NCI-H128 (cell line): ENCODE data around the gene ADCY1.

Experiments
- DNase-seq: peaks from one replicate; lab custom pipeline; 2025; ENCODE audit not compliant: unreplicated experiment; lab: John Stamatoyannopoulos, UW

The ADCY1 gene

GRCh38 chr7:45689011-45689796 lies 115.0 kb downstream of the ADCY1 start:
- DNase-seq: no peak

- DNase-seq: no peak
These were observed 115.9 kb downstream of the ADCY1 start for GRCh38 chr7:45689797-45690761.

DNA sequence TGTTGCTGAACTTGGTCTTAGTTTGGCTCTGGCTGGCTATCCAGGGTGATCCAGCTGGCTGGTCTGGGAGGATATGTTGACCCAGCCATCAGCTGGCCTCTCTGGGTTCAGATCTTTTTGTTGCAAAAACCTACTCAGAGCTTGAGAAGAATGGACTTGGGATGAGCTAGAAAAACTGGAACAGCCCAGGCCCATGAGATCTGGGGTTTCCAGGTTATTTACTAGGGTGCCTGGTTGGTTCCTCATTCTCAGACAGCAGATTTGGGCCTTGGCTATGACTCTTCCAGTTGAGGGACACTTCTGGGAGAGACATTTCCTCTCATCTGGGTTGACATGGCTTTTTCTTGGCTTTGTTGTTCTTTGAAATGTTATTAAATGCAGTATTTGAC lies 116.6 kb downstream of the ADCY1 start:
- DNase-seq: no peak

- no peak for DNase-seq
These were observed 117.0 kb downstream of the ADCY1 start for GRCh38 chr7:45691155-45691656.

DNA sequence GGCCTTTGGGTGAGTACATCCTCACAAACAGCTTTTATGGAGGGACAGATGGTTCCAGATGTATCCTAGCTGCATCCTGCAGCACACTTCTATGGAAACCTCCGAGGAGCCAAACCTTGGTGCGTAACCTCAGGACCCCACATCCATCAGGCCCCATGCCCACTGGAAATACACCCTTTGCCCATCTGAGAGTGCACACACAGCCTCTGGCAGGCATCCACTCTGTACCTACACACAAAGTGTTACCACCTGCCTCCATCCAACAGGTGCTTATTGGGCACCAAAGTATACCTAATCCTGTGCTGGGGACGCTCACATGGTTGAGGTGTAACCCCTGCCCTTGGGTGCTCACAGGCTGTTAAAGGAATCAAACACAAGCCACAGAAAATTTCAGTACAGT lies 117.9 kb downstream of the ADCY1 start:
- DNase-seq: no peak

DNA sequence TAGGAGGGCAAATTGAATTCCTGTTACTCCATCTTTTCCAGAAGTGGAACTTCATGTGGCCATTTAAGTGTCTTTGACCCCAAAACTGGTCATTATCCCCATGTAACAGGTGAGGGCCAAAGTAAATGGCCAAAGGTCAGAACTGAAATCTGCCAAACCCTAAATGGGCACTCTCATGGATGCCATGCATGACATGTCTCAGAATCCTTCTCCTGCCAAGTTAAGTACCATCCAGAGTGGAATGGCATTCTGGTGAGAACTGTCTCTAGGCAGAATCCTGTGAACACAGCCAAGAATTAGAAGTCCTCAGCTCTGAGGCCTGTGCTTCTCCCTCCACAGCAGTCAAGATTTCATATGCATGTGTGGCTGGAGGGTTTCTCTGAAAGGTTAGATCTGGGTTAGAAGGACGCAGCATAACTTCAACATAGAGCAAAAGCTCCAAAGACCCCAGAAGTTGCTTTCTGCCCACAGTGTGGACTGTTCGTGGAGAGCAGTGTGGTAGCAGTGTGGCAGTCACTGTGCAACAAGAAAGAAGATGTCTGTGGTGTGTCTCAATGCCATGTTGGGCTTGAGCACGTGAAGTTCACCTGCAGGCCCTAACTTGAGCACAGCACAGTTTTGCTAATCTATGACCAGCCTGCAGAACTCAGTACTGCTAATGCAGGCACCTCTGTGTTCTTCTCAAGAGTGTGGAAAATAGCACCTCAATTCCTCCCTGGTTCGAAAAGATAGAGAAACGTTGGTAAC lies 121.3 kb downstream of the ADCY1 start:
- DNase-seq: no peak

DNA sequence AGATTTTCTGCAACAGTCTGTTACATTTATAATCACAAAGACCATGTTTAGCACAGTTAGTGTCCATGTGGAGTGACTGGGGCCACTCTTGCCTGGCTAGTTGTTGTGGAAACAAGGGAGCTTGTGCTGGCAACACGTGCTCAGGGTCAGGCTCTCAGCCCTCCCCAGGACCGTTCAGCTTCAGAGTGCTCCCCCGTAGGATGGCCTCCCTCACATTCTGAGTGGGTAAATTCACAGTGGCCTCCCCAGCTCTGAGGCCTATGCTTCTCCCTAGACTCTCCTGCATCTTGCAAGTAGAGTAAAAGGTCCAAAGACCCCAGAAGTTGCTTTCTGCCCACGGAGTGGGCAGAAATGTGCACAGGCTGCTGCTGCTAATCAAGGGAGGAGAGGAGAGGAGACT lies 122.3 kb downstream of the ADCY1 start:
- no peak for DNase-seq

DNA sequence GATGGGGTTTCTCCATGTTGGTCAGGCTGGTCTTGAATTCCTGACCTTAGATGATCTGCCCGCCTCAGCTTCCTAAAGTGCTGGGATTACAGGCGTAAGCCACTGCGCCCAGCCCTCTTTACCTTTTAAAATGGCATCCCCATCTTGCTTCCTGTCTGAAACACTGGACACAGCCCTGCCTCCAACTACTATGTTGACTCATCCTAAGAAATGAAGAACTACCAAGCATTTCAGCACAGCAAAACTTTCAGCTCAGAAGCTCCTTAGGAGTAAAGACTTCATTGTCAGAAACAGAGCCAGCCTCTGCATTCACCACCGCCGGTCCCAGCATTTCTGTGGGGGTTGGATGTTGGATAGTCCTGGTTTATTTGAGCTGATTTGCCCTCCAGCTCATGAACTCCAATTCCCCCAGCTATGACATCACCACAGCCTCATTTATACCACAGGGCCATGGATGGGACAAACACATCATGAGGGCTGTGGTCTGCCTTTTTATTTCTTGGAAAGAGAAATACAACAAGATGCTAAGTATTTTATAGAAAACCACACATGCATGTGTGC lies 123.5 kb downstream of the ADCY1 start:
- DNase-seq: no peak

DNA sequence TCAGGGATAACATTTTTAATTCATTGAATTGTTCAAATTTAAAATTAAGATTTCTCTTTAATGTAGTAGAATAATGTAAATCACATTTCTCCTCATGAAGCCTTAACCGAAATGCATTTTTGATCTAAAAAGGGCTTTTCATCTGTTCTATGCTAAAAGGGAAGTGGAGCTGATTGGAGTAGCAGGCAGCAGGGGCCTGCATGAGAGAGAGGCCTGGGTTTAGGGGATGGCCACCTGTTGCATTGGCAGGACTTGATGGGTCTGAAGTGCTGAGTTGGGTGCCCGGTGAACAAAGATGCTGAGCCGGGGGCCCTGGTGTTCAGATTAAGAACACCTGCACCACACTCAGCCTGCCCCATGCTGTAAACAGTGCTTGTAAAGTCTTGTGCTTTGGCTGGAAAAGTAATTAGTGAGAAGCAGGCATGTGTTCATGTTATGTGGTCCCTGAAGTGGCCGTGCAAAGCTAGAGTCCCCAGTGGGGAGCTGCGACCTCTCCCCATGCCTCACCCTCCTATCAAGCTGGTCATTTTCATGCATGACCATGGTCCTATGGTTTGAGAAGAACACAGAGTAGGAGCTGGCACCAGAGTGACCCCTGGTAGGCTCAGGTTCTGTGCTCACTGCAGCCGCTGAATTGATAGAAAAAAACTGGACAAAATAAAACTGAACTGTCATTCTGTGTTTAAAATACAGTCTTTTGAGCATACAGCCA lies 124.3 kb downstream of the ADCY1 start:
- no peak for DNase-seq

DNA sequence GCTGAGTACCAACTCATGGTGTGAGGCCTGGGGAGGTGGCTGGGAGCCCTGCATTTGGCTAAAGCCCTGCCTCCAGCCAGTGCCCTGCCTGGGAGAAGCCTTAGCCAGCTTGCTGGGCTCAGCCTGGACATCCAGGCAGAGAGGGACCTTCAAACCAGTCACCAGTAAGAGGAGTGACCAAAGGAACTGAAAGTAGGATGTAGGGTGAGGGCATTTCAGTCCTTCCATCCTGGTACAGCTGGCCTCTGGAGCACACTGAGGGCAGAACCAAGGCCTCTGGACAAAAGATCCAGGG lies 124.8 kb downstream of the ADCY1 start:
- DNase-seq: no peak

- no peak for DNase-seq
These were observed 125.7 kb downstream of the ADCY1 start for GRCh38 chr7:45699726-45700390.

GRCh38 chr7:45700556-45700955 lies 126.4 kb downstream of the ADCY1 start:
- DNase-seq: no peak

DNA sequence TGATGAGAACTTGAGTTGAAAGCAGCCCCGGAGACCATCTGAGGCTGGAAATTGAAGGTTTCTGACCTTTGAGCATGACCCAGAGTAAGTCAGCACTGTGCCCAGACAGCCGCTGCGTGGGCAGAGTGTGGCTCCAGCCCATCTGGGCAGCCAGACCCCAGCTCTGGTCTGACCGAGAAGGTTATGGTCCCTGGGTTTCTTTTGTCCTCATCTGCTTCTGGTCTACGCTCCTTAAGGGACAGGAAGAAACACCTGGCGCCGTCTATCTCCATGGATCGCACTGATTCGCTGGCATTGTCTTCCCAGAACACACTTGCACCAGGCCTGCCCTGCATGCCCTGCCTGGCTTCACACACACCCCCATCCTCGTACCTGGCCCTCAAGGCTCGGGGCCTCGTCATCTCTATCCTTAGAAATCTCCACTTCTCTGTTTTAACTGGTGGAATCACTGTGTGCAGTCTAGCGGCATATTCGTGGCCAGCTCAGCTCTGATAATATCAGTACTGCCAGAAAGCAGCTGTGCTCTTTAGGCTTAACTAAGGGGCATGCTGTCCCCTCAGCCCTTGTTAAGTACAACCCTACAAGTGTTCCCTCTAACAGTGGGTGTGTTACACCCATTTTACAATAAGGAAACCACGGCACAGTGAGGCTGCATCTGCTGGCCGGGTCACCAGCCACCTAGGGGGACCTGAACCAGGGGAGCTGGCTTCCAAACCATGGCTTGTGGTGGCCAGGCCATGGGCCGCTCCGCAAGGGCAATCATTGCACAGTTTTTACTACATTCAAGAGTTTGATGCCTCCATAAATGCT lies 127.7 kb downstream of the ADCY1 start:
- no peak for DNase-seq

GRCh38 chr7:45702751-45703150 lies 128.6 kb downstream of the ADCY1 start:
- no peak for DNase-seq

GRCh38 chr7:45703373-45703821 lies 129.2 kb downstream of the ADCY1 start:
- no peak for DNase-seq

DNA sequence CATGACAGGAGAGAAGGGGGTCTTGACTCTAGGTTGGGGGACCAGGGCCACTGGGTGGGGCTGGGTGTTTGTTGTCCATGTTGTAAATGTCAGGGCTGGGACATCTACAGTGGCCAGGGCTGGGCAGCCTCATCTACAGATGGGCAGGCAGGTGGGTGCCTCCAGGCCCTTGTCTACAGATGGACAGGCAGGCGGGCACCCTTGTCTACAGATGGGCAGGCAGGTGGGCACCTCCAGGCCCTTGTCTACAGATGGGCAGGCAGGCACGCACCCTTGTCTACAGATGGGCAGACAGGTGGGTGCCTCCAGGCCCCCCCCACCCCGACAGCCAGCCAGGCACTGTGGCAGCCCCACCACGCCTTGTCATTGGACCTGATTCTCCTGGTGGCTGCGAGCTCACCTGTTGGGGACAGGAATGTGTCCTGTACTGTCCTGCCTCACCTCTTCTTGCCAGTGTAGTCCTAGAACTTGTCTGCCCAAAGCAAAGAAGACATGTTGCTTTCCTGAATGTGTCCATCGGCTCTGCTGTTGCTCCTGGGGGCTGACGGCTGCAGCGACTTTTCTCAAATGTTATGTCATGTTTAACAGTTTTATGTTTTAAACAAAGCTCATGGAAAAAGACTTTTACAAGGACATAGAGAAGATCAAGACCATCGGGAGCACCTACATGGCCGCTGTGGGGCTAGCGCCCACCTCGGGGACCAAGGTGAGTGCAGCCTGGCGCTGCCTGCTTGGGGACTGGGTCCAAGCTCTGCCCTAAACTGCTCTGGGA lies 129.9 kb downstream of the ADCY1 start:
- DNase-seq: no peak

DNA sequence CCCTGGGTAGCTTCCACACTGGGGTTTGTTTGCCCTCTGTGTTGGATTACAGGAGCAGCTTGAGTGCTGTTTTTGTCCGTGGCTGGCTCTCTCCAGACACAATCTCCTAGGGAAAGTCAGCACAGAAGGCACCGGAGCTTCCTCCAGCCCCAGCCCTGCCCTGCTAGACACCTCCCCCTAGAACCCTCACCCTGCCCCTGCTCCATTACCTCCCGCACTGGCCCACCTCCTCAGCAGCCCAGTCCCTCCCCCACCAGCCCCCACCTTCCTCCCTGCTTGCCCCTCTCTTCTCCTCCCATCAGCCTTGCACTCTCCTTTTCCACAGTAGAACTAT lies 130.5 kb downstream of the ADCY1 start:
- DNase-seq: no peak
